ENCODE results near the gene EXOC4.

Gene EXOC4

GRCh38 chr7:133364959-133365690 is 112.2 kb downstream of the EXOC4 start:
- no peak for DNase-seq (ENCODE audit: low read depth)

GRCh38 chr7:133365917-133366316 is 113.0 kb downstream of the EXOC4 start:
- DNase-seq (ENCODE audit: low read depth): no peak

GRCh38 chr7:133367561-133367960 is 114.7 kb downstream of the EXOC4 start:
- DNase-seq (ENCODE audit: low read depth): no peak

GRCh38 chr7:133369130-133369529 is 116.3 kb downstream of the EXOC4 start:
- DNase-seq (ENCODE audit: low read depth): no peak

GRCh38 chr7:133371616-133372015 is 118.7 kb downstream of the EXOC4 start:
- DNase-seq (ENCODE audit: low read depth): no peak

- DNase-seq (ENCODE audit: low read depth): no peak
Measured at GRCh38 chr7:133372337-133372736, 119.5 kb downstream of the EXOC4 start.

GRCh38 chr7:133376514-133376913 is 123.6 kb downstream of the EXOC4 start:
- no peak for DNase-seq (ENCODE audit: low read depth)

- DNase-seq (ENCODE audit: low read depth): no peak
Measured at GRCh38 chr7:133381965-133382364, 129.1 kb downstream of the EXOC4 start.

- no peak for DNase-seq (ENCODE audit: low read depth)
Measured at GRCh38 chr7:133382775-133383559, 130.1 kb downstream of the EXOC4 start.

GRCh38 chr7:133386205-133386604 is 133.3 kb downstream of the EXOC4 start:
- no peak for DNase-seq (ENCODE audit: low read depth)

GRCh38 chr7:133389727-133390126 is 136.8 kb downstream of the EXOC4 start:
- no peak for DNase-seq (ENCODE audit: low read depth)

- DNase-seq (ENCODE audit: low read depth): no peak
Measured at GRCh38 chr7:133391206-133391605, 138.3 kb downstream of the EXOC4 start.

GRCh38 chr7:133394369-133394768 is 141.5 kb downstream of the EXOC4 start:
- no peak for DNase-seq (ENCODE audit: low read depth)

- no peak for DNase-seq (ENCODE audit: low read depth)
Measured at GRCh38 chr7:133395551-133395950, 142.7 kb downstream of the EXOC4 start.

GRCh38 chr7:133398506-133398905 is 145.6 kb downstream of the EXOC4 start:
- no peak for DNase-seq (ENCODE audit: low read depth)

- no peak for DNase-seq (ENCODE audit: low read depth)
Measured at GRCh38 chr7:133401225-133401624, 148.3 kb downstream of the EXOC4 start.

GRCh38 chr7:133408212-133408611 is 155.3 kb downstream of the EXOC4 start:
- no peak for DNase-seq (ENCODE audit: low read depth)

- DNase-seq (ENCODE audit: low read depth): no peak
Measured at GRCh38 chr7:133409421-133409820, 156.5 kb downstream of the EXOC4 start.

- no peak for DNase-seq (ENCODE audit: low read depth)
Measured at GRCh38 chr7:133409966-133410365, 157.1 kb downstream of the EXOC4 start.

- DNase-seq (ENCODE audit: low read depth): no peak
Measured at GRCh38 chr7:133411395-133411794, 158.5 kb downstream of the EXOC4 start.

- no peak for DNase-seq (ENCODE audit: low read depth)
Measured at GRCh38 chr7:133412942-133413341, 160.1 kb downstream of the EXOC4 start.

- DNase-seq (ENCODE audit: low read depth): no peak
Measured at GRCh38 chr7:133419041-133419440, 166.2 kb downstream of the EXOC4 start.

GRCh38 chr7:133423618-133424017 is 170.7 kb downstream of the EXOC4 start:
- no peak for DNase-seq (ENCODE audit: low read depth)

- no peak for DNase-seq (ENCODE audit: low read depth)
Measured at GRCh38 chr7:133428326-133428725, 175.4 kb downstream of the EXOC4 start.
